Mesothelial cell of epicardium (in vitro differentiated cells): ENCODE results near the gene RAB3C. TPM values are rescaled to one million over a fixed set of nuclear protein-coding genes. Genes with fewer than 3 reads are reported as not detected.
"Not testable (repeated sequence)": the region's sequence is repeated elsewhere in the genome, so short reads cannot be mapped to it uniquely, and the experiment has no call there.

Source experiments
- DNase-seq, 2 experiments: peaks; one replicate each; pipeline ENCODE4 v3.0.0; 2021; ENCODE audit warnings: low spot score in 2 of 2; ENCODE audit not compliant: unreplicated experiment in 2 of 2
- H3K27ac Mint-ChIP-seq: 2 replicates; pipeline ENCODE4 v1.8.0; 2021; ENCODE audit warnings: mixed read lengths
- H3K27me3 Mint-ChIP-seq: 2 replicates; pipeline ENCODE4 v1.8.0; 2021; ENCODE audit warnings: low read depth, mixed read lengths
- H3K36me3 Mint-ChIP-seq: 2 replicates; pipeline ENCODE4 v1.8.0; 2021; ENCODE audit warnings: mixed read lengths
- H3K4me1 Mint-ChIP-seq: 2 replicates; pipeline ENCODE4 v1.8.0; 2021; ENCODE audit warnings: mixed read lengths
- H3K4me3 Mint-ChIP-seq: 2 replicates; pipeline ENCODE4 v1.8.0; 2021; ENCODE audit warnings: mild to moderate bottlenecking, moderate library complexity, mixed read lengths
- H3K9me3 Mint-ChIP-seq: 2 replicates; pipeline ENCODE4 v1.8.0; 2021; ENCODE audit warnings: mixed read lengths
- CTCF ChIP-seq: fragments of 200-600 bp; sonication (generic); IDR thresholded peaks from one replicate; pipeline ENCODE4 v1.5.0; 2021; ENCODE audit warnings: antibody characterized with exemption; ENCODE audit not compliant: unreplicated experiment
- total RNA-seq: library from RNA; stranded (reverse); gene quantifications from 3 replicates; pipeline ENCODE4 v1.2.1, GENCODE V29; 2021

RAB3C gene
- total RNA-seq, 1 donor from 2014 or later = 1.2 TPM

GRCh38 chr5:58708456-58708855, 125.6 kb downstream of the RAB3C start:
- Mint-ChIP-seq H3K4me3 (no peak overlapping the region), H3K27me3 (peaks cover 21% of the 10 kb centered on the region), H3K4me1 (peaks cover 11% of the 10 kb centered on the region), H3K36me3 (no peaks in the 10 kb centered on the region), H3K9me3 (no peaks in the 10 kb centered on the region), H3K27ac (no peak overlapping the region)
- no peak for DNase-seq
- TF ChIP-seq CTCF = no peak

DNA sequence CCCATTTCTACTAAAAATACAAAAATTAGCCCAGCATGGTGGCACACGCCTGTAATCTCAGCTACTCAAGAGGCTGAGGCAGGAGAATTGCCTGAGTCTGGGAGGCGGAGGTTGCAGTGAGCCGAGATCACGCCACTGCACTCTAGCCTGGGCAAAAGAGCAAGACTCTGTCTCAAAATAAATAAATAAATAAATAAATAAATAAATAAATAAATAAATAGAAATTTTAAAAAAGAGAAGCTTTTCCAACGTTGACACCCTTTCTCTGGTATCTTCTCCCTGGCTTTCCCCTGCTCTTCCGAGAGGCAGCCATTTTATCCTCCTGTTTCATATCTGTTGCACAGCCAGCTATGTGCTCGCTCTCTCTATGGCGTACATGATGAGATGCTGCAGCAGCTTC, 127.5 kb downstream of the RAB3C start:
- H3K27me3 Mint-ChIP-seq = peaks cover 21% of the 10 kb centered on the region
- H3K4me3 Mint-ChIP-seq, H3K4me1 Mint-ChIP-seq, DNase-seq, H3K27ac Mint-ChIP-seq, H3K9me3 Mint-ChIP-seq, H3K36me3 Mint-ChIP-seq: not testable (repeated sequence)

- H3K4me1 Mint-ChIP-seq = peaks cover 4% of the 10 kb centered on the region
- H3K36me3 Mint-ChIP-seq = no peaks in the 10 kb centered on the region
- H3K4me3 Mint-ChIP-seq = no peak overlapping the region
- TF ChIP-seq CTCF = no peak
- no peak for DNase-seq
- peaks cover 12% of the 10 kb centered on the region for H3K9me3 Mint-ChIP-seq
- peaks cover 21% of the 10 kb centered on the region for H3K27me3 Mint-ChIP-seq
- H3K27ac Mint-ChIP-seq = no peak overlapping the region
These were observed 128.0 kb downstream of the RAB3C start for GRCh38 chr5:58710871-58711270.

GRCh38 chr5:58711965-58712364, 129.1 kb downstream of the RAB3C start:
- Mint-ChIP-seq H3K27ac (no peak overlapping the region), H3K27me3 (peaks cover 19% of the 10 kb centered on the region), H3K9me3 (peaks cover 12% of the 10 kb centered on the region), H3K36me3 (no peaks in the 10 kb centered on the region), H3K4me1 (no peaks in the 10 kb centered on the region), H3K4me3 (no peak overlapping the region)
- DNase-seq = no peak
- no peak for TF ChIP-seq CTCF

- TF ChIP-seq CTCF = no peak
- no peak overlapping the region for H3K27ac Mint-ChIP-seq
- no peak overlapping the region for H3K4me3 Mint-ChIP-seq
- no peaks in the 10 kb centered on the region for H3K4me1 Mint-ChIP-seq
- H3K9me3 Mint-ChIP-seq = peaks cover 12% of the 10 kb centered on the region
- H3K36me3 Mint-ChIP-seq = no peaks in the 10 kb centered on the region
- H3K27me3 Mint-ChIP-seq = peaks cover 27% of the 10 kb centered on the region
- DNase-seq = no peak
These were observed 131.2 kb downstream of the RAB3C start for GRCh38 chr5:58714046-58714445.

DNA sequence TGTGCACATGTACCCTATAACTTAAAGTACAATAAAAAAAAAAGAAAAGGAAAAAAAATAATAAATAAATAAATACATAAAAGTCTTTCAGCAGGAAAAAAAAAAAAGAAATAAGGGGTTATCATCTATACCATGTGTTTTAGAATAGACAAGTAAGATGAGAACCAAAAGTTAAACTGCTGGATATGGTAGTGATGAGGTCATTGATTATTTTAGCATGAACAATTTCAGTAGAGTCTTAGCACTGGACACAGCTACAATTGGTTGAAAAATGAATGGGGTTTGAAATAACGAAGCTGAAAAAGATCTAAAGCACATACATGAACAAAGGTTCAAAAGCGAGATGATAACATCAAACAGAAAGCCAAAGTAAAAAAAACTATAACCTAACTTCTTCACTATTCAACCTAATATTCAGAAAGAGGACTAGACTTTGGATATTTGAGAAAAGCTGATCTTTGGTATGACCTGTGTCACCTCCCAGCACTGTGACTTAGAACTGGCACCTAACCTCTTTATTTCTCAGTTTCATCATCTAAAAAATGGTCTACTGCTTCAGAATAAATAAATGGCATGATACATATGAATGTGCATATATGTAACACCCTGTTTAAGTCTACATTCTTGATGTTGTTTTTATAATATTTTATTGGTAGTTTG, 133.3 kb downstream of the RAB3C start:
- peaks cover 33% of the 10 kb centered on the region for H3K27me3 Mint-ChIP-seq
- H3K9me3 Mint-ChIP-seq = peaks cover 12% of the 10 kb centered on the region
- TF ChIP-seq CTCF = no peak
- no peak overlapping the region for H3K4me3 Mint-ChIP-seq
- H3K36me3 Mint-ChIP-seq = no peaks in the 10 kb centered on the region
- no peak for DNase-seq
- no peaks in the 10 kb centered on the region for H3K4me1 Mint-ChIP-seq
- H3K27ac Mint-ChIP-seq = no peak overlapping the region
